HepG2 (cell line): ENCODE measurements around the gene MLST8.

Source experiments
- ERF ChIP-seq: IDR thresholded peaks from 2 replicates; pipeline ENCODE4 v1.6.1; 2018; ENCODE audit warnings: missing biosample characterization, missing genetic modification reagents
- FOXJ3 ChIP-seq: sonication (generic); formaldehyde crosslinking; IDR thresholded peaks from 2 replicates; pipeline ENCODE4 v1.4.0; 2020; ENCODE audit warnings: missing genetic modification reagents, mild to moderate bottlenecking, borderline replicate concordance
- HDAC6 ChIP-seq: fragments of 200-600 bp; sonication (generic); IDR thresholded peaks from 2 replicates; pipeline ENCODE4 v1.7.0; 2017; ENCODE audit warnings: mild to moderate bottlenecking, antibody characterized with exemption, low read length, low read depth
- MYC ChIP-seq: sonication (generic); formaldehyde crosslinking; IDR thresholded peaks from 2 replicates; pipeline ENCODE4 v1.9.0; 2021; ENCODE audit warnings: missing genetic modification reagents, borderline replicate concordance
- ZNF3 ChIP-seq: IDR thresholded peaks from 2 replicates; pipeline ENCODE4 v1.7.0; 2017; ENCODE audit warnings: inconsistent platforms
- ZNF557 ChIP-seq: sonication (generic); formaldehyde crosslinking; IDR thresholded peaks from 2 replicates; pipeline ENCODE4 v1.4.0; 2020; ENCODE audit warnings: missing genetic modification reagents
- ZNF747 ChIP-seq: sonication (generic); formaldehyde crosslinking; IDR thresholded peaks from 2 replicates; pipeline ENCODE4 v1.8.1; 2023; ENCODE audit warnings: missing genetic modification reagents, mild to moderate bottlenecking, borderline replicate concordance
- ZSCAN9 ChIP-seq: IDR thresholded peaks from 2 replicates; pipeline ENCODE4 v1.6.1; 2016; ENCODE audit warnings: borderline replicate concordance

- TF ChIP-seq FOXJ3 (no peak), ZSCAN9 (CRISPR knock-in tag) (no peak), HDAC6 (no peak), ZNF747 (no peak), ERF (no peak), MYC (no peak), ZNF557 (CRISPR knock-in tag) (no peak), ZNF3 (no peak)
Measured at GRCh38 chr16:2209258-2210008, 4.2 kb downstream of the MLST8 start.
